Uterus (tissue), 4 donors: ENCODE measurements around the gene TAS2R41. TPM values are rescaled to one million over a fixed set of nuclear protein-coding genes. Genes with fewer than 3 reads are reported as not detected.
A peak's percentile ranks its signal among the peaks of the same experiment; 100 is the strongest.

Experiments used
- DNase-seq, 2 donors: peaks; one replicate each; pipeline ENCODE4 v3.0.0-alpha.2; 2019 to 2020
- H3K27ac ChIP-seq, 2 donors: fragments of 200-600 bp; sonication (generic); 1 replicate in 1 of 2; 2 replicates in 1 of 2; pipeline ENCODE4 v1.5.1; 2016 to 2018
- H3K27me3 ChIP-seq, 2 donors: fragments of 200-600 bp; sonication (generic); one replicate each; pipeline ENCODE4 v1.5.1; 2018 to 2019; ENCODE audit warnings: control low read depth in 1 of 2
- H3K36me3 ChIP-seq, 2 donors: fragments of 200-600 bp; sonication (generic); one replicate each; pipeline ENCODE4 v1.5.1; 2019; ENCODE audit warnings: control low read depth in 1 of 2
- H3K4me1 ChIP-seq, 2 donors: fragments of 200-600 bp; sonication (generic); one replicate each; pipeline ENCODE4 v1.5.1; 2018 to 2019; ENCODE audit warnings: control low read depth in 1 of 2
- H3K4me3 ChIP-seq, 2 donors: fragments of 200-600 bp; sonication (generic); 1 replicate in 1 of 2; 2 replicates in 1 of 2; pipeline ENCODE4 v1.5.1; 2018 to 2019; ENCODE audit warnings: mild to moderate bottlenecking in 1 of 2
- H3K9me3 ChIP-seq, 2 donors: fragments of 200-600 bp; sonication (generic); one replicate each; pipeline ENCODE4 v1.5.1; 2019; ENCODE audit warnings: control low read depth in 1 of 2
- CTCF ChIP-seq, 4 experiments: fragments of 200-600 bp in 2 of 4; fragments of 450-650 bp in 2 of 4; sonication (generic) in 2 of 4; IDR thresholded peaks; one replicate each; pipeline ENCODE4 v1.5.1; 2016 to 2019; ENCODE audit warnings: antibody characterized with exemption in 4 of 4, mild to moderate bottlenecking in 2 of 4, moderate library complexity in 1 of 4
- POLR2A ChIP-seq, 2 donors: fragments of 450-650 bp; IDR thresholded peaks; one replicate each; pipeline ENCODE4 v1.6.1; 2016; ENCODE audit warnings: antibody characterized with exemption in 2 of 2, mild to moderate bottlenecking in 1 of 2, moderate library complexity in 1 of 2
- intact Hi-C: fragments of 100-400 bp; cut with DNase I; formaldehyde crosslinking; loops from one replicate; pipeline ENCODE4 v1.15.1; 2023; ENCODE audit warnings: low total_unique reads
- total RNA-seq, 4 donors: library from RNA; depleted of rRNA in 3 of 4; stranded (reverse); fragments of >200 nt in 3 of 4; gene quantifications; one replicate each; pipeline versions ENCODE4 v1.1.0 to v1.2.4, GENCODE V29; 2014 to 2023
- donor health status: DM: yes; HTN: yes; CAD: no.

TAS2R41 gene
- total RNA-seq, 4 donors from 2014 or later, result 3.3 TPM; not detected in 3

GRCh38 chr7:143499246-143499645 lies 21.6 kb downstream of the TAS2R41 start:
- H3K27me3 ChIP-seq, result no peaks in the 10 kb centered on the region
- DNase-seq, result peak in 1 of 2 donors; percentile 52
- intact Hi-C loops, result no loop called here
- peak overlapping the region; percentile 35 to 65 for H3K27ac ChIP-seq
- H3K4me3 ChIP-seq, result no peak overlapping the region
- H3K4me1 ChIP-seq, result no peaks in the 10 kb centered on the region
- no peaks in the 10 kb centered on the region for H3K36me3 ChIP-seq
- TF ChIP-seq POLR2A (IDR thresholded peaks at IDR 0.05) (no peak), CTCF (IDR thresholded peaks at IDR 0.05) (no peak)
- no peaks in the 10 kb centered on the region for H3K9me3 ChIP-seq

- no peaks in the 10 kb centered on the region for H3K27me3 ChIP-seq
- no peak for DNase-seq
- intact Hi-C loops, result no loop called here
- H3K4me3 ChIP-seq, result no peak overlapping the region
- H3K36me3 ChIP-seq, result no peaks in the 10 kb centered on the region
- H3K9me3 ChIP-seq, result no peaks in the 10 kb centered on the region
- H3K4me1 ChIP-seq, result no peaks in the 10 kb centered on the region
- peak overlapping the region; percentile 35 to 65 for H3K27ac ChIP-seq
- no peak for TF ChIP-seq CTCF (IDR thresholded peaks at IDR 0.05)
- TF ChIP-seq POLR2A (IDR thresholded peaks at IDR 0.05), result no peak
These were observed 22.2 kb downstream of the TAS2R41 start for GRCh38 chr7:143499743-143500348.

- intact Hi-C loops, result no loop called here
- Histone ChIP-seq H3K36me3 (no peaks in the 10 kb centered on the region), H3K27me3 (no peaks in the 10 kb centered on the region), H3K4me1 (no peaks in the 10 kb centered on the region), H3K9me3 (no peaks in the 10 kb centered on the region), H3K27ac (no peak overlapping the region), H3K4me3 (no peak overlapping the region)
- no peak for TF ChIP-seq POLR2A (IDR thresholded peaks at IDR 0.05)
- no peak for TF ChIP-seq CTCF (IDR thresholded peaks at IDR 0.05)
- no peak for DNase-seq
These were observed 25.6 kb downstream of the TAS2R41 start for GRCh38 chr7:143503261-143503660.

- intact Hi-C loops, result no loop called here
- H3K9me3 ChIP-seq, result no peaks in the 10 kb centered on the region
- no peak for DNase-seq
These were observed 26.7 kb downstream of the TAS2R41 start for GRCh38 chr7:143504215-143504936.

More at GRCh38 chr7:143504215-143504936, 26.7 kb downstream of the TAS2R41 start:
- Histone ChIP-seq H3K4me1 (no peaks in the 10 kb centered on the region), H3K27ac (no peak overlapping the region), H3K36me3 (no peaks in the 10 kb centered on the region), H3K27me3 (no peaks in the 10 kb centered on the region), H3K4me3 (no peak overlapping the region)
- TF ChIP-seq POLR2A (IDR thresholded peaks at IDR 0.05) (no peak), CTCF (IDR thresholded peaks at IDR 0.05) (no peak)
